B cell (primary cell): ENCODE measurements around the gene DDB1. TPM values are rescaled to one million over a fixed set of nuclear protein-coding genes. Genes with fewer than 3 reads are reported as not detected.

Source experiments
- ATAC-seq: fragments of 200-7000 bp; cut with Tn5 transposase; one replicate; pipeline ENCODE4 v1.10.0; 2021; ENCODE audit warnings: low read depth, mild to moderate bottlenecking, moderate number of reproducible peaks, moderate library complexity
- CTCF ChIA-PET: fragments of 350-600 bp; sonication (Branson Sonifier 250); formaldehyde crosslinking; loops from one replicate; lab custom pipeline; 2021; ENCODE audit warnings: antibody characterized with exemption, inconsistent platforms; lab: Charles Lee
- POLR2A ChIA-PET: fragments of 350-600 bp; sonication (Branson Sonifier 250); formaldehyde crosslinking; loops from one replicate; lab custom pipeline; 2021; ENCODE audit warnings: antibody characterized with exemption; lab: Charles Lee
- DNase-seq: peaks from one replicate; pipeline ENCODE4 v3.0.0; 2013
- H2AFZ ChIP-seq: 2 replicates; pipeline ENCODE4 v1.6.1; 2012; ENCODE audit warnings: mild to moderate bottlenecking, low read depth, low read length; ENCODE audit not compliant: insufficient read depth, poor library complexity, severe bottlenecking
- H3K27ac ChIP-seq, 2 donors: 1 replicate in 1 of 2; 2 replicates in 1 of 2; pipeline ENCODE4 v1.5.1; 2012 to 2013; ENCODE audit warnings: low read length in 2 of 2, mild to moderate bottlenecking in 2 of 2, moderate library complexity in 1 of 2
- H3K27me3 ChIP-seq, 4 experiments: fragments of 200-600 bp in 1 of 4; sonication (generic) in 1 of 4; replicated peaks in 1 of 4; 1 replicate in 2 of 4; 2 replicates in 2 of 4; pipeline versions ENCODE4 v1.6.1 to v1.7.0; 2013 to 2016; ENCODE audit warnings: low read length in 3 of 4, mild to moderate bottlenecking in 2 of 4, mixed read lengths in 1 of 4, moderate library complexity in 1 of 4; ENCODE audit not compliant: insufficient read depth in 4 of 4, control insufficient read depth in 3 of 4; ENCODE audit errors: control extremely low read depth in 1 of 4
- H3K36me3 ChIP-seq, 2 experiments: replicated peaks in 1 of 2; 1 replicate in 1 of 2; 2 replicates in 1 of 2; pipeline versions ENCODE4 v1.6.1 to v1.7.1; 2013; ENCODE audit warnings: low read length in 1 of 2; ENCODE audit not compliant: insufficient read depth in 2 of 2, control insufficient read depth in 1 of 2; ENCODE audit errors: control extremely low read depth in 1 of 2, extremely low read depth in 1 of 2
- H3K4me1 ChIP-seq, 2 donors: fragments of 200-600 bp in 1 of 2; sonication (generic) in 1 of 2; 1 replicate in 1 of 2; 2 replicates in 1 of 2; pipeline versions ENCODE4 v1.5.1 to v1.6.1; 2013 to 2017; ENCODE audit warnings: low read length in 2 of 2; ENCODE audit not compliant: control insufficient read depth in 2 of 2, insufficient read depth in 2 of 2
- H3K4me2 ChIP-seq: replicated peaks from 2 replicates; pipeline ENCODE3; 2012; ENCODE audit warnings: mild to moderate bottlenecking, low read depth, low read length; ENCODE audit not compliant: poor library complexity, severe bottlenecking
- H3K4me3 ChIP-seq, 5 experiments: fragments of 200-600 bp in 1 of 5; sonication (generic) in 1 of 5; 1 replicate in 3 of 5; 2 replicates in 2 of 5; pipeline versions ENCODE4 v1.5.1 to v1.7.0; 2011 to 2016; ENCODE audit warnings: low read length in 4 of 5, mild to moderate bottlenecking in 4 of 5, low read depth in 2 of 5, control low read depth in 1 of 5, moderate library complexity in 1 of 5; ENCODE audit not compliant: insufficient read depth in 1 of 5; ENCODE audit errors: control extremely low read depth in 1 of 5, extremely low read depth in 1 of 5
- H3K79me2 ChIP-seq: fragments of 200-600 bp; sonication (generic); one replicate; pipeline ENCODE4 v1.6.0; 2016; ENCODE audit warnings: low read length; ENCODE audit not compliant: control insufficient read depth, insufficient read depth
- H3K9ac ChIP-seq: fragments of 200-600 bp; sonication (generic); 2 replicates; pipeline ENCODE4 v1.6.1; 2017; ENCODE audit warnings: mild to moderate bottlenecking, low read length, moderate library complexity
- H3K9me3 ChIP-seq, 3 donors: one replicate each; pipeline versions ENCODE4 v1.6.1 to v1.7.1; 2013; ENCODE audit warnings: low read length in 2 of 3; ENCODE audit not compliant: control insufficient read depth in 2 of 3, insufficient read depth in 1 of 3; ENCODE audit errors: control extremely low read depth in 1 of 3
- H4K20me1 ChIP-seq: 2 replicates; pipeline ENCODE4 v1.6.0; 2012; ENCODE audit warnings: mild to moderate bottlenecking, low read length; ENCODE audit not compliant: insufficient read depth, control insufficient read depth, poor library complexity, severe bottlenecking
- H3K27ac Mint-ChIP-seq: one replicate; pipeline ENCODE4 v1.8.0; 2021; ENCODE audit warnings: mixed read lengths
- H3K27me3 Mint-ChIP-seq: one replicate; pipeline ENCODE4 v1.8.0; 2021; ENCODE audit warnings: mixed read lengths
- H3K4me1 Mint-ChIP-seq: one replicate; pipeline ENCODE4 v1.8.0; 2021; ENCODE audit warnings: mixed read lengths
- H3K4me3 Mint-ChIP-seq: one replicate; pipeline ENCODE4 v1.8.0; 2021; ENCODE audit warnings: mixed read lengths
- H3K9me3 Mint-ChIP-seq: one replicate; pipeline ENCODE4 v1.8.0; 2022; ENCODE audit warnings: mixed read lengths; ENCODE audit not compliant: insufficient read depth
- EZH2 ChIP-seq: IDR thresholded peaks from 2 replicates; pipeline ENCODE4 v1.6.1; 2012; ENCODE audit warnings: borderline replicate concordance, low read depth, mild to moderate bottlenecking, moderate library complexity, low read length; ENCODE audit not compliant: insufficient read depth, poor library complexity, severe bottlenecking
- WGBS: methylation state at CpG from one replicate; pipeline ENCODE4 v1.1.5; 2013; ENCODE audit warnings: missing lambda C conversion rate; ENCODE audit not compliant: insufficient coverage; 5-methylcytosine and 5-hydroxymethylcytosine counted together
- intact Hi-C: fragments of 100-400 bp; cut with micrococcal nuclease; formaldehyde crosslinking; loops from one replicate; pipeline ENCODE4 v1.10.0; 2022
- polyA plus RNA-seq: library from polyadenylated mRNA; depleted of rRNA; stranded (reverse); fragments of >200 nt; gene quantifications from 2 replicates; pipeline ENCODE4 v1.2.3, GENCODE V29; 2012
- total RNA-seq, 2 donors: library from RNA; stranded (reverse); fragments of 120-200 nt in 1 of 2; gene quantifications; 1 replicate in 1 of 2; 2 replicates in 1 of 2; pipeline versions ENCODE4 v1.2.3 to v1.2.4, GENCODE V29; 2013 to 2022
- TF ChIP-seq, protein P1 (sequence below): fragments of 200-600 bp; IDR thresholded peaks from one replicate; pipeline ENCODE4 v1.8.0; 2022; ENCODE audit warnings: antibody characterized with exemption, mild to moderate bottlenecking

Gene DDB1
- total and polyA plus RNA-seq, 2 donors (not counting 1 experiment from before 2014, with no cell fraction given) = 52.4 to 155 TPM

GRCh38 chr11:61349189-61349751 lies 16.4 kb upstream of the DDB1 start:
- ATAC-seq = no peak
- POLR2A ChIA-PET = interaction anchor here (1.5 kb wide), 1 partner anchor 13 kb away, joined by 4 read pairs; the partner anchor contains the start of genes CYB561A3 and TMEM138

More at GRCh38 chr11:61349189-61349751, 16.4 kb upstream of the DDB1 start:
- Histone ChIP-seq H3K79me2 (peaks cover 32% of the 10 kb centered on the region), H3K9me3 (no peaks in the 10 kb centered on the region), H3K36me3 (peaks cover 2 to 88% of the 10 kb centered on the region in 2 experiments), H3K4me1 (peaks cover 15 to 30% of the 10 kb centered on the region in 2 donors), H2AFZ (no peak overlapping the region), H3K4me2 (no peak overlapping the region), H3K27me3 (no peaks in the 10 kb centered on the region), H4K20me1 (peaks cover 74% of the 10 kb centered on the region), H3K27ac (no peak overlapping the region), H3K4me3 (no peak overlapping the region), H3K9ac (no peak overlapping the region)
- DNase-seq = no peak
- peaks cover 49% of the 10 kb centered on the region for H3K4me1 Mint-ChIP-seq
- TF ChIP-seq, protein P1, sequence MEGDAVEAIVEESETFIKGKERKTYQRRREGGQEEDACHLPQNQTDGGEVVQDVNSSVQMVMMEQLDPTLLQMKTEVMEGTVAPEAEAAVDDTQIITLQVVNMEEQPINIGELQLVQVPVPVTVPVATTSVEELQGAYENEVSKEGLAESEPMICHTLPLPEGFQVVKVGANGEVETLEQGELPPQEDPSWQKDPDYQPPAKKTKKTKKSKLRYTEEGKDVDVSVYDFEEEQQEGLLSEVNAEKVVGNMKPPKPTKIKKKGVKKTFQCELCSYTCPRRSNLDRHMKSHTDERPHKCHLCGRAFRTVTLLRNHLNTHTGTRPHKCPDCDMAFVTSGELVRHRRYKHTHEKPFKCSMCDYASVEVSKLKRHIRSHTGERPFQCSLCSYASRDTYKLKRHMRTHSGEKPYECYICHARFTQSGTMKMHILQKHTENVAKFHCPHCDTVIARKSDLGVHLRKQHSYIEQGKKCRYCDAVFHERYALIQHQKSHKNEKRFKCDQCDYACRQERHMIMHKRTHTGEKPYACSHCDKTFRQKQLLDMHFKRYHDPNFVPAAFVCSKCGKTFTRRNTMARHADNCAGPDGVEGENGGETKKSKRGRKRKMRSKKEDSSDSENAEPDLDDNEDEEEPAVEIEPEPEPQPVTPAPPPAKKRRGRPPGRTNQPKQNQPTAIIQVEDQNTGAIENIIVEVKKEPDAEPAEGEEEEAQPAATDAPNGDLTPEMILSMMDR = no peak
- TF ChIP-seq EZH2 = no peak
- H3K27ac Mint-ChIP-seq = peak overlapping the region; percentile 37
- WGBS = 97% methylated on average over 11 of the region's 12 CpGs
- CTCF ChIA-PET = interaction anchor here (1.0 to 3.2 kb wide), 3 partner anchors 10 to 36 kb away, joined by 4 to 30 read pairs (median 22); no protein-coding TSS in a partner anchor
- intact Hi-C loops = no loop called here
- H3K27me3 Mint-ChIP-seq = no peaks in the 10 kb centered on the region
- no peaks in the 10 kb centered on the region for H3K9me3 Mint-ChIP-seq
- H3K4me3 Mint-ChIP-seq = no peak overlapping the region
